Heart left ventricle (tissue), 16 donors: ENCODE measurements around the gene E4F1. TPM values are rescaled to one million over a fixed set of nuclear protein-coding genes. Genes with fewer than 3 reads are reported as not detected.

Source experiments
- ATAC-seq, 4 donors: fragments of 200-7000 bp; cut with Tn5 transposase; one replicate each; pipeline ENCODE4 v1.9.1; 2020 to 2022; ENCODE audit warnings: moderate library complexity in 4 of 4, mild to moderate bottlenecking in 3 of 4, moderate number of reproducible peaks in 1 of 4
- DNase-seq, 5 donors: peaks; one replicate each; pipeline ENCODE4 v3.0.0-alpha.2; 2020
- H3K27ac ChIP-seq, 12 donors: fragments of 200-600 bp; sonication (generic) in 4 of 12; one replicate each; pipeline versions ENCODE4 v1.5.0 to v1.8.0; 2016 to 2022; ENCODE audit warnings: mild to moderate bottlenecking in 2 of 12
- H3K27me3 ChIP-seq, 9 donors: fragments of 200-600 bp; sonication (generic) in 2 of 9; one replicate each; pipeline versions ENCODE4 v1.5.1 to v1.8.0; 2016 to 2022; ENCODE audit warnings: mild to moderate bottlenecking in 3 of 9
- H3K36me3 ChIP-seq, 9 donors: fragments of 200-600 bp; sonication (generic) in 2 of 9; one replicate each; pipeline versions ENCODE4 v1.5.0 to v1.8.0; 2018 to 2022; ENCODE audit warnings: mild to moderate bottlenecking in 2 of 9
- H3K4me1 ChIP-seq, 12 donors: fragments of 200-600 bp; sonication (generic) in 4 of 12; one replicate each; pipeline versions ENCODE4 v1.5.0 to v1.8.0; 2016 to 2022; ENCODE audit warnings: mild to moderate bottlenecking in 3 of 12
- H3K4me3 ChIP-seq, 12 donors: fragments of 200-600 bp; sonication (generic) in 4 of 12; one replicate each; pipeline versions ENCODE4 v1.5.0 to v1.8.0; 2017 to 2022; ENCODE audit warnings: mild to moderate bottlenecking in 9 of 12, moderate library complexity in 4 of 12
- H3K9me3 ChIP-seq, 12 donors: fragments of 200-600 bp; sonication (generic) in 4 of 12; one replicate each; pipeline versions ENCODE4 v1.5.0 to v1.8.0; 2016 to 2022; ENCODE audit warnings: mild to moderate bottlenecking in 1 of 12
- CTCF ChIP-seq, 12 donors: fragments of 200-600 bp; sonication (generic) in 4 of 12; IDR thresholded peaks; one replicate each; pipeline versions ENCODE4 v1.5.0 to v1.8.0; 2018 to 2022; ENCODE audit warnings: antibody characterized with exemption in 12 of 12, mild to moderate bottlenecking in 5 of 12
- POLR2A ChIP-seq, 2 donors: fragments of 450-650 bp; IDR thresholded peaks; one replicate each; pipeline ENCODE4 v1.6.1; 2017; ENCODE audit warnings: antibody characterized with exemption in 2 of 2, mild to moderate bottlenecking in 2 of 2, moderate library complexity in 2 of 2
- WGBS, 4 donors: extraction: QIAGEN DNeasy Blood & Tissue Kit in 2 of 4; methylation state at CpG; one replicate each; pipeline versions ENCODE4 v1.1.5 to v1.1.7; 2013 to 2018; 5-methylcytosine and 5-hydroxymethylcytosine counted together
- intact Hi-C, 10 donors: fragments of 100-400 bp; cut with DNase I; formaldehyde crosslinking; loops; one replicate each; pipeline versions ENCODE4 v1.11.1 to v1.14.2; 2022
- polyA plus RNA-seq, 2 donors: library from polyadenylated mRNA; stranded (reverse); fragments of 200-250 nt; gene quantifications; one replicate each; pipeline ENCODE4 v1.2.3, GENCODE V29; 2013
- total RNA-seq, 9 donors: library from RNA; depleted of rRNA in 2 of 9; stranded (reverse); fragments of >200 nt in 2 of 9; fragmentation: NEBNext Ultra II Directional in 3 of 9; extraction: Animal tissue kit (Norgen Biotek cat#: 25700) in 3 of 9; gene quantifications; one replicate each; pipeline versions ENCODE4 v1.1.0 to v1.2.4, GENCODE V29; 2016 to 2023
- donor health status: ischemic (EF 13 %, LVEDD 7.1; RV severe dilation, severe dysfunction).
- donor health status: healthy with polysubstance abuse.
- donor health status: DM: no; HTN: yes; CAD: no.
- donor health status: DM: no; HTN: no; CAD: no.
- donor health status: ischemic (EF 25% LVEDD 6.9; RV normal size, moderate dysfunction).
- donor health status: ischemic (EF 25% LVEDD 5.7; RV mildly dilated, moderate dysfunction).
- donor health status: healthy.
- donor health status: DM: yes; HTN: yes; CAD: no.
- donor health status: ischemic (EF 35%, LVEDD 5.7; RV mildly dilated, moderate dysfunction).
- donor health status: nonischemic (EF 11% LVEDD 7.7; RV severe dilation, severe dysfunction).
- donor health status: DM: yes; HTN: yes; CAD: no.
- donor health status: PGD.
- donor health status: ischemic (EF 29% LVEDD 5.4; RV normal size, mild dysfunction).
- donor health status: nonischemic (EF 23%, LVEDD 6.1; RV moderate dilation, normal function).

E4F1 gene
- total and polyA plus RNA-seq, 11 donors, result 8.4 to 27.3 (median 12.7) TPM

GRCh38 chr16:2280981-2281542 lies 57.7 kb downstream of the E4F1 start:
- intact Hi-C loops, result no loop called here
- Histone ChIP-seq H3K9me3 (no peaks in the 10 kb centered on the region), H3K36me3 (peaks cover 0 to 51% (median 10%) of the 10 kb centered on the region in 9 donors), H3K27me3 (no peaks in the 10 kb centered on the region), H3K4me1 (no peaks in the 10 kb centered on the region), H3K27ac (no peak overlapping the region), H3K4me3 (no peak overlapping the region)
- DNase-seq (no peak), ATAC-seq (no peak)
- no peak for TF ChIP-seq CTCF (IDR thresholded peaks at IDR 0.05)
- TF ChIP-seq POLR2A (IDR thresholded peaks at IDR 0.05), result no peak
- 75 to 87% (median 85%) methylated on average over 20 to 24 of the region's 24 CpGs for WGBS, 4 donors

GRCh38 chr16:2282262-2282661 lies 58.9 kb downstream of the E4F1 start:
- H3K9me3 ChIP-seq, result no peaks in the 10 kb centered on the region
- ATAC-seq, result no peak
- DNase-seq, result no peak
- WGBS, 4 donors, result 79 to 84% (median 82%) methylated on average over 5 of the region's 5 CpGs
- no peak overlapping the region for H3K4me3 ChIP-seq
- intact Hi-C loops, result no loop called here
- peaks cover 0 to 52% (median 13%) of the 10 kb centered on the region in 9 donors for H3K36me3 ChIP-seq
- no peaks in the 10 kb centered on the region for H3K27me3 ChIP-seq
- TF ChIP-seq POLR2A (IDR thresholded peaks at IDR 0.05), result no peak
- no peak for TF ChIP-seq CTCF (IDR thresholded peaks at IDR 0.05)
- H3K27ac ChIP-seq, result no peak overlapping the region
- H3K4me1 ChIP-seq, result no peaks in the 10 kb centered on the region

GRCh38 chr16:2282866-2283555 lies 59.6 kb downstream of the E4F1 start:
- peaks cover 0 to 55% (median 13%) of the 10 kb centered on the region in 9 donors for H3K36me3 ChIP-seq
- ATAC-seq, result no peak
- no peak overlapping the region for H3K4me3 ChIP-seq
- no peak for TF ChIP-seq CTCF (IDR thresholded peaks at IDR 0.05)
- TF ChIP-seq POLR2A (IDR thresholded peaks at IDR 0.05), result no peak
- DNase-seq, result no peak
- 88 to 92% (median 91%) methylated on average over 12 to 26 of the region's 26 CpGs for WGBS, 4 donors
- no peaks in the 10 kb centered on the region for H3K4me1 ChIP-seq
- intact Hi-C loops, result no loop called here
- H3K27ac ChIP-seq, result no peak overlapping the region
- H3K27me3 ChIP-seq, result no peaks in the 10 kb centered on the region
- H3K9me3 ChIP-seq, result no peaks in the 10 kb centered on the region

GRCh38 chr16:2284001-2284770 lies 60.8 kb downstream of the E4F1 start:
- Histone ChIP-seq H3K9me3 (no peaks in the 10 kb centered on the region), H3K4me3 (no peak overlapping the region), H3K4me1 (no peaks in the 10 kb centered on the region), H3K36me3 (peaks cover 0 to 59% (median 11%) of the 10 kb centered on the region in 9 donors), H3K27ac (no peak overlapping the region), H3K27me3 (no peaks in the 10 kb centered on the region)
- ATAC-seq (no peak), DNase-seq (no peak)
- WGBS, 4 donors, result 93 to 95% (median 93%) methylated on average over 26 to 37 of the region's 37 CpGs
- TF ChIP-seq CTCF (IDR thresholded peaks at IDR 0.05) (no peak), POLR2A (IDR thresholded peaks at IDR 0.05) (no peak)
- intact Hi-C loops, result no loop called here
